Stimulated activated CD8-positive, alpha-beta memory T cell treated with anti-CD3 and anti-CD28 coated beads, Interleukin-7, amount 100 ng/mL, for 1 hour (primary cell): ENCODE measurements around the gene THSD8.
"Not testable (repeated sequence)": the region's sequence is repeated elsewhere in the genome, so short reads cannot be mapped to it uniquely, and the experiment has no call there.

Source experiments
- DNase-seq, 2 donors: peaks; one replicate each; pipeline ENCODE4 v3.0.0-alpha.2; 2020; ENCODE audit warnings: low read depth in 2 of 2

Gene THSD8

DNA sequence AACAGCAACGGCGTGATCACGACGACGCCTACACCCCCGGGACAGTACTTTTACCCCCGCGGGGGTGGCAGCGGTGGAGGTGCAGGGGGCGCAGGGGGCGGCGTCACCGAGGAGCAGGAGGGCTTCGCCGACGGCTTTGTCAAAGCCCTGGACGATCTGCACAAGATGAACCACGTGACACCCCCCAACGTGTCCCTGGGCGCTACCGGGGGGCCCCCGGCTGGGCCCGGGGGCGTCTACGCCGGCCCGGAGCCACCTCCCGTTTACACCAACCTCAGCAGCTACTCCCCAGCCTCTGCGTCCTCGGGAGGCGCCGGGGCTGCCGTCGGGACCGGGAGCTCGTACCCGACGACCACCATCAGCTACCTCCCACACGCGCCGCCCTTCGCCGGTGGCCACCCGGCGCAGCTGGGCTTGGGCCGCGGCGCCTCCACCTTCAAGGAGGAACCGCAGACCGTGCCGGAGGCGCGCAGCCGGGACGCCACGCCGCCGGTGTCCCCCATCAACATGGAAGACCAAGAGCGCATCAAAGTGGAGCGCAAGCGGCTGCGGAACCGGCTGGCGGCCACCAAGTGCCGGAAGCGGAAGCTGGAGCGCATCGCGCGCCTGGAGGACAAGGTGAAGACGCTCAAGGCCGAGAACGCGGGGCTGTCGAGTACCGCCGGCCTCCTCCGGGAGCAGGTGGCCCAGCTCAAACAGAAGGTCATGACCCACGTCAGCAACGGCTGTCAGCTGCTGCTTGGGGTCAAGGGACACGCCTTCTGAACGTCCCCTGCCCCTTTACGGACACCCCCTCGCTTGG lies 9.6 kb upstream of the THSD8 start:
- DNase-seq = peak; percentile 52 to 53

DNA sequence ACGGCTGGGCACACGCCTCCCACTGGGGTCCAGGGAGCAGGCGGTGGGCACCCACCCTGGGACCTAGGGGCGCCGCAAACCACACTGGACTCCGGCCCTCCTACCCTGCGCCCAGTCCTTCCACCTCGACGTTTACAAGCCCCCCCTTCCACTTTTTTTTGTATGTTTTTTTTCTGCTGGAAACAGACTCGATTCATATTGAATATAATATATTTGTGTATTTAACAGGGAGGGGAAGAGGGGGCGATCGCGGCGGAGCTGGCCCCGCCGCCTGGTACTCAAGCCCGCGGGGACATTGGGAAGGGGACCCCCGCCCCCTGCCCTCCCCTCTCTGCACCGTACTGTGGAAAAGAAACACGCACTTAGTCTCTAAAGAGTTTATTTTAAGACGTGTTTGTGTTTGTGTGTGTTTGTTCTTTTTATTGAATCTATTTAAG lies 9.0 kb upstream of the THSD8 start:
- DNase-seq = no peak

DNA sequence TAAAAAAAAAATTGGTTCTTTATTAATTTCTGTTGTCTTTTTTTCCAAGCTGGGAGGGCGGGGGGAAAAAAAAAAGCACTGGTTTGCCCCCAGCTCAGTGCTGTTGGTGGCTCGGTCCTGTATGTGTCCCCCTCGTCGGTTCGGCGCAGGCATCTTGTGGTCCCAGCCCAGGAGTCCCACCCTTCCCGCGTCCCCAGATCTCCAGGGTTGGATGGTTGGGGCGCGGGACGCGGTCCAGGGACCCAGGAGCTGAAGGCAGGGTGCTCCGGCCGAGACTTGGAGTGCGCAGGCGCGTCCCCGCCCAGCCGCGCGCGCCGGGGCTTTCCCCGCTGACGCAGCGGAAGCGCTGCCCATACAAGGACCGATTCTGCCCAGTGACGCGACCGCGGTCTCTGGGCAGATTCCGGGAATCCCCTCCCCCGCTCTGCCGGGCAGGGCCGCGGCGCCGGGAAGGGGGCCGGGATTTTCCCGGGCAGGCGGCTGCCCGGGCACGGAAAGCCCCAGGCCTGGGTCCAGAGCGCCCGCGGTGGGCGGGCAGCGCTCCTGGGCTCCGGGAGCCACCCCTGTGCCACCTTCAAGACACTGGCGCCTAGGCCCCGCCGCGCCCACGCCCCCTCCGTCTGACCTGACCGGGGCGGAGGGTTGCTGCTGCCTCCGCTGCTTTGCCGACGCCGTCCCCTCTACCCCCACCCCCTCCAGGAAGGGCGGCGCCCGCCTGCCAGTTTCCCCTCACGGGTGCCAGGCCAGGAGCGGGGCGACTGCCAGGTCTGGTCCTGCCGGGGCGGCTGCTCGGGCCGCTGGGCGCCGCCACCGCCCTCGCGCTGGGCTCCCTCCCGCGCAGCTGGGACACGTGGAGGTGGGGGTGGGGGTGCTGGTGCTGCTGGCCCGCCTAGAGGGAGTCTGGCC lies 8.3 kb upstream of the THSD8 start:
- DNase-seq = peak; percentile 85 to 91

DNA sequence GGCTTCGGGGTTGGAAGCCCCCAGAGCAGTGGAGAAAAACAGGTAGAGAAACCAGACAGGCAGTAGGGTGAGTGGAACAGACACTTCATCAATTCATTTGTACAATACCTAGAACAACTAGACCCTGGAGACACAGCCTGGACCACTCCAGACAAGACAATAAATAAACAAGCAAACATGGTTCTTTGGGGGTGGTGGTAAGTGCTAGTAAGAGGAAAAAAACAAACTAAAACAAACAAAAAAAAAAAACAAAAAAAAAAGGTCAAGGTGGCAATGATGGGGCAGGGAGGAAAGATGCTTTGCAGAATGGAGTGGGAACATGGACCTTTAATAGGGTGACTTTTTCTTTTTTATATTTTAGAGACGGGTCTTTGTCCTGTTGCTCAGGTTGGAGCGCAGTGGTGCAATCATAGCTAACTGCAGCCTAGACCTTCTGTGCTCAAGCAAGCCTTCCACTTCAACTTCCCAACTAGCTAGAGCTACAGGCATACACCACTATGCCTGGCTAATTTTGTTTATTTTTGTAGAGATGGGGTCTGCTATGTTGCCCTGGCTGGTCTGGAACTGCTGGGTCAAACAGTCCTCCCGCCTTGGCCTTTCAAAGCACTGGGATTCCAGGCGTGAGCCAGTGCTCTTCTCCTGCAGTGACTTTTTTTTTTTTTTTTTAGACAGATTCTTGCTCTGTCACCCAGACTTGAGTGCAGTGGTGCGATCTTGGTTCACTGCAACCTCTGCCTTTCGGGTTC lies 7.5 kb upstream of the THSD8 start:
- DNase-seq = no peak

DNA sequence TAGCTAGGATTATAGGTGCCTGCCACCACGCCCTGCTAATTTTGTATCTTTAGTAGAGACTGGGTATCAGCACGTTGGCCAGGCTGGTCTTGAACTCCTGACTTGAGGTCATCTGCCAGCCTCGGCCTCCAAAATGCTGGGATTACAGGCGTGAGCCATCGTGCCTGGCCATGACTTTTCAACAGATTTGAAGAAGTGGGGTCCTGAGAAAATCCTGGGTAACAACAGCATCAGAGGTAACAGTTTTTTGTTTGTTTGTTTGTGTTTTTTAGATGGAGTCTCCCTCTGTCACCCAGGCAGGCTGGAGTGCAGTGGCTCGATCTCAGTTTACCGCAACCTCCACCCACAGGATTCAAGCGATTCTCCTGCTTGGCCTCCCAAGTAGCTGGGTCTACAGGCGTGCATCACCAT lies 6.9 kb upstream of the THSD8 start:
- DNase-seq = no peak

DNA sequence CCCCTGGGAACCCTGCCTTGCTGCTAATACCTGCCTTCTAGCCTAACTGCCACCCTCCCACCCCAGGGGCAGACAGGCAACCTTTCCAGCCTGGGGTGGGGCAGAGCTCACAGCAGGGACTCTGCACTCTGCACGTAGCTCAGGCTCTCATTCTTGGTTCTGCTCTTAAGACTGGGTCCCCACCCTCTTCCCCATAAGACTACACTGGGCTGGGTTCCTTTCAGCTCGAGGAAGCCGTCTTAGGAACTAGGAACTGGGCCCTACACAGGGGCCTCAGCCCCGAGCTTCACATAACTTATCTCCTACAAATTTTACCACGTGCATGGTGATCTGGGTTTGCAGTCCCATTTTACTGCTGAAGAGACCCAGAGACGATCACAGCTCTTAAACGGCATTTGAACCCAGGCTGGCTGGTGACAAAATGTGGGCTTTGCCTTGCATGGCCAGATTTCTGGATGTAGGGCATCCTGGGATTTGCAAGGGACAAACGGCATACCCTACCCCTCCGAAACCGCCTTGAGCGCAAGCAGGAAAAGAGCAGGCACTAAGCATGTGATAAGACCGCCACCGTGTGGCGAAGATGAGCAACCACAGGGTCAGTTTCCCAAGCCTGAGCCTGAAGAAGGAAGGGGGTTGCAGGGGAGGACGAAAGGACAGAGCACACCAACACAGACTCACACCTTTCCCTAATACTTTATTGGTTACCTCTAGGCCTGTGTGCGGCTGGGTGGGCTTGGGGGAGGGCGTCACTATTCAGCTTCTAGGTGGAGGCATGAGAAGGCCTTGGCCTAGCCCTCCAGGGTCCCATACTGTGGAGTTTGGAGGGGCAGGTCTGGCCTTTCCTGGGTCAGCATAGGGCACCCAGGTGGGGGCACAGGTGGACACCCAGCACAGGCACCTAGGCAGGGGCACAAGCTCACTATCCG lies 5.5 kb upstream of the THSD8 start:
- peak in 1 of 2 donors; percentile 58 for DNase-seq

GRCh38 chr19:12797141-12797587 lies 4.7 kb upstream of the THSD8 start:
- DNase-seq = no peak

GRCh38 chr19:12797607-12798006 lies 4.3 kb upstream of the THSD8 start:
- not testable (repeated sequence) for DNase-seq

- no peak for DNase-seq
Measured at GRCh38 chr19:12799742-12800465, 2.0 kb upstream of the THSD8 start.

DNA sequence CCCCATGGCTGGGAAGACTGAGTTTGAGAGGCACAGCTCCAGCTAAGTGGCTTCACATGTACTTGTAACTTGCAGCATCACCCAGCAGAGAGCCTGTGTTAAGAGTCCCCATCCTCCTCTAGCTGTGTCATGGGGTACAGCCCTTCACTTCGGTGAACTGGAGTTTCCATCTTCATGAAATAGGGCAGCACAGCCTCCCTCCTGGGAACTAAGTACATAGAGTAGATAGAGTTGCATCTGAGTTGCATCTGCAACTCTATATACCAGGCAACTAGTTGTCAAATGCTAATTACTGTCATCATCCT lies 1.5 kb upstream of the THSD8 start:
- DNase-seq = no peak

- DNase-seq = no peak
Measured at GRCh38 chr19:12800923-12801465, 875 bp upstream of the THSD8 start.

- no peak for DNase-seq
Measured at GRCh38 chr19:12802267-12803106, 618 bp downstream of the THSD8 start.

- no peak for DNase-seq
Measured at GRCh38 chr19:12804051-12804450, 2.2 kb downstream of the THSD8 start.

- DNase-seq = peak; percentile 70 to 72
Measured at GRCh38 chr19:12806242-12807081, 4.6 kb downstream of the THSD8 start, which contains the start of gene RNASEH2A. Gene RNASEH2A, plus strand, starts transcription at chr19:12806584. Its CDS starts 90 bp downstream, at chr19:12806674.

DNA sequence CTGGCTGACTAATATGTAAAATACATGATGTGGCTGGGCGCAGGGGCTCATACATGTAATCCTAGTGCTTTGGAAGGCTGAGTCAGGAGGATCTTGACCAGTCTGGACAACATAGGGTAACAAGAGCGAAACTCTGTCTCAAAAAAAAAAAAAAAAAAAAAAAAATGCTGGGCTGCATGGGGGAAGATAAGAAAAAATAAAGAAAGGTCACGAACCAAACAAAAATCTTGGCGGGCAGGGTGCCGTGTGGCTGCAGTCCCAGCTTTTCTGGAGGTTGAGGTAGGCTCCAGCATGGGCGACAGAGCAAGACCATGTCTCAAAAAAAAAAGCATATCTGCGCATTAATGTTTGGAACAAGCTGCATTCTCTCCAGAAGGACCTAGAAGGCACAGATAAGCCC lies 13.2 kb downstream of the THSD8 start:
- no peak for DNase-seq

DNA sequence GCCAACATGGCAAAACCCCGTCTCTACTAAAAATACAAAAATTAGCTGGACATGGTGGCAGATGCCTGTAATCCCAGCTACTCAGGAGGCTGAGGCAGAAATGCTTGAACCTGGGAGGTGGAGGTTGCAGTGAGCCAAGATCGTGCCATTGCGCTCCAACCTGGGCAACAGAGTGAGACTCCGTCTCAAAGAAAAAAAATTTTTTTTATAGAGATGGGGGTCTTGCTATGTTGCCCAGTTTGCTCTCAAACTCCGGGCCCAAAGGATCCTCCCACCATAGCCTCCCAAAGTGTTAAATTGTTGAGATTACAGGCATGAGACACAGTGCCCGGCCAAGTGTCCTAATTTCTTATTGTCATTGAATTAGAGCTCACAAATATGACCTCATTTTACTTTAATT lies 15.3 kb downstream of the THSD8 start:
- DNase-seq = not testable (repeated sequence)

DNA sequence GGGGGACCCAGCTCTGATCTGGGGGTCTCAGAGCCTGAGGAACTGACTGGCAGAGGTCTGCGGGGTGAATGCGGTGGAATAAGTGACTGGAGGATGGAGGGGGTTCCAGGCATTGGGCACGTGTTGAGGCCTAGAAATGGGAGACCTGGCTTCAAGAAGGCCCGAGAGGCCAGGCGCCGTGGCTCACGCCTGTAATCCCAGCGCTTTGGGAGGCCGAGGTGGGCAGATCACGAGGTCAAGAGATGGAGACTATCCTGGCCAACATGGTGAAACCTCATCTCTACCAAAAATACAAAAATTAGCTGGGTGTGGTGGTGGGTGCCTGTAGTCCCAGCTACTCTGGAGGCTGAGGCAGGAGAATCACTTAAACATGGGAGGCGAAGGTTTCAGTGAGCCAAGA lies 15.9 kb downstream of the THSD8 start:
- not testable (repeated sequence) for DNase-seq

- DNase-seq = no peak
Measured at GRCh38 chr19:12821761-12822160, 19.9 kb downstream of the THSD8 start.
